GM12874 (cell line): ENCODE data around the gene TNFSF4.

Experiments
- CTCF ChIP-seq: IDR thresholded peaks from 2 replicates; pipeline ENCODE4 v1.5.1; 2011; ENCODE audit warnings: low read depth, mild to moderate bottlenecking, control low read depth, low read length, moderate library complexity; ENCODE audit not compliant: insufficient read depth

Gene TNFSF4

DNA sequence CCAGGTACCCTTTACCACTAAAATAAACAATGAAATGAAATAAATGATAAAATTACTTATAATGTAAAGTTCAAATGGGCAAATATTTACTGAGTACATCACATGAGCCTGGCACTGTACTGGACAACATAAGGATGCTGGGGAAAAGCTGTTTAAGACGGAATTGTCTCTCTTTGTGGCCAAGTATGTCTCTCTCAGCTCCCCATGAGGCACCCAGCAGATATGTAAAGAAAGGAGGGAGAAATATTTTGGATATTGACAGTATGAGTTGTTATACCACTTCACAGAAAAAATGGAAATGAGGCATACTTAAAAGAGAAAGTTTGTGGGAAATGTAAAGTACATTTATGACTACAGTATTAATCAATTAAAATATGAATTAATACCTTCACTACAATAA, 1.0 kb upstream of the TNFSF4 start:
- no peak for TF ChIP-seq CTCF

GRCh38 chr1:173205146-173206051, 1.7 kb downstream of the TNFSF4 start:
- TF ChIP-seq CTCF, result no peak

DNA sequence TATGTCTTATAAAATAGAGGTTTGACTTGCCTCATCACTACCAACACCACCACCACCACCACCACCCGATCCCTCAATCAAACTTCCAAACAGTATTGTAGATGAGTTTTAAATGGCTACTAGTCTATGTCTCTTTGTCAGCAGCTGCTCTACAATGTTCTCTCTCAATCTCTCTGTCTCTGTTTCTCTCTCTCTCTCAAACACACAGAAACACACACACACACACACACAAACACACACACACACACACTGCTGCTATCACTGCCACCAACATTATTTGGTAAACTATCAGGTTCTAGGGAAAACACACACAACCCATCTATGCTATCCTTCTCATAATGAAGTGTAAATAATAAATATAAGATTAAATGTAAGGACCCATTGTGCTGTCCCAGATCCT, 2.4 kb downstream of the TNFSF4 start:
- no peak for TF ChIP-seq CTCF

DNA sequence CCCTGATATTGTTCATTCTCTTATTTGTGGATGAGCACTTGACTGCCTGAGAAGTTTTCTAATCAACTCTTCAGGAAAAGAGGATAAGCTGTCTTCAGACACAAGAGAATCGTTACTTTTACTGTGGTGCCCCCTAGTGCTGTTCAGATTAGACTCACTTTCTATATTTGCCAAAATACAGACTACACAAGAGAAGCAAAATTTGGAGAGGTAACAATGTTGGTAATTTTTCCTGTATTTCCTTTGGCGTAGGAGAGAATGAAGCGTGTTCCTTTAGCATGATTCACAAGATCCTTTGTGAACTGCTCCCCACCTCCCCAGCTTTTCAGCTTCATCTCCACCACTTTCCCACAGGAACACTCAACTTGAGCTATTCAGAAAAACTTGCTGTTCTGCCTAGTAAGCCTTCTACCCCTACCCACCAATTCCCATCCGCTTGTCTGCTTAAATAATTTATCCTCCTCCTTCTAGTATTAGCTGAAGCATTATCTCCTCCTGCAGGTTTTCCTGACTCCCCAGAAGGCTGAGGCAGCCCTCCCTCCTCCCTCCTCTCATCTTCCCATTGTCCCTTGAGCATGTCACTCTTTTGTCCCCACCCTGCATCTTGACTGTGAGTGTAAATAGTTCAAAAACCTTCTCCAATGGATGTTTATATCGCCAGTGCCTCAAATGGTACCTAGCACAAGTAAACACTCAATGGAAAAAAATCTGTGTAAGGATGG, 4.5 kb downstream of the TNFSF4 start:
- TF ChIP-seq CTCF, result peak; percentile 44

DNA sequence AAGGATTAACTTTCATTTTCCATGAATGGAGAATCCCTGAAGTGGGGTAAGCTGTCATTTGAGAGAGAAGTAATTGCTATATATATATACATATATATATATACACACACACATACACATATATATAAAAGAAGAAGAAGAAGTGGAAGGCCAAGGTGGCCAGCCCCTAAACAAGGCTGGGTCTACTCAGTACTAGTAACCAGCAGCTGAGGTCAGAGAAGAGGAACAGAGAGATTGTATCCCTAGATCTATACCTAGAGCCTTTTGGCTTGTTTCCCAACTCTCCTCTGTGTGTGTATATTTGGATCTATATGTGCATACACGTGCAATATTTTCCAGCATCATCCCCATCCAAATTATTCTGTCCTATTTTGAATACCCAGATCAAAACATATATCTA, 5.2 kb downstream of the TNFSF4 start:
- TF ChIP-seq CTCF, result no peak

- TF ChIP-seq CTCF, result no peak
Observed at GRCh38 chr1:173195596-173196088, 11.5 kb downstream of the TNFSF4 start.

DNA sequence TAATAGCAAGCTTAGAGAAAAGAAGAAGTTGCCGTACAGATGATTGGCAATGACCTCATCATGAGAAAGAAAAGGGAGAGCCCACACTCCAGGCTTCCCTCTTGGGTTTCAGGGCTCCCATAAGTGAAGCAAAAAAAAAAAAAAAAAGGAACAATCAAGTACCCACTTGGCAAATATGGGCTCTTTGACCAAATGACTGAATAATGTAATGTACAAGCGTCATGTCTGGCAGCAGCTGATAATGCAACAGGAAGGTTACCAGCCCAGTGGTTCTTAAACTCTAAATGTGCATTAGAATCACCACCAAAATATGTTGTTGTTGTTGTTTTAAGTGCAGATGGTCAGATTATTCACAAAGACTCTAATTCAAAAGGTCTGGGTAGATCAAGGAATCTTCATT, 13.5 kb downstream of the TNFSF4 start:
- no peak for TF ChIP-seq CTCF
